ENCODE measurements around the gene SORBS1.

The SORBS1 gene

DNA sequence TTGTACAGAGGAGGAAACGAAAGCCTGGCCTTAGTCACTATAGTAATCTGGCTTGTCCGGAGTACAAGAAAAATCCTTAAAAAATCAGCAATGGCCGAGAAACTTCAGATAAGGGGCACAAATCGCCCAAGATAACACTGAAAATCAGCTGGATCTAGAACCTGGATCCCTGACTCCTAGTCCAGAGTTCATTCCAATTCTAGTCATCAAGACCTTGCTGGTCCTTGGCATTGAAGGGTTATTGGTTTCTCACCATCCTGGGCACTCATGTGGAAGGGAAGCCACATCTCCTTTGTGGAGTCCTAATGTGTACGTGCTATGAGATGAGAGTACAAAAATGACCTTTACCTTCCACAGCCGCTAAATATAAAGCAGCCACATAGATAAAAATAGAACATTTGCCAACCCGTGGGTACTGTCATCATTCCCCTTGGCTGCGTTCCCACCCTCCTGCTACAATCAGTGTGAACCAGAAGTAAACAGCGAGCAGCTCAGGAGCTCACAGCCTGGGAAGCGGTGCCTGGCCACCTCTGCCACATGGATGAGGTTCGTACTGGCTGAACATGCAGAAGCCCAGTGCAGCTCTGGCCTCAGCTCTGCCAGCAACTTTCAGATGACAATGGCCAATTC, 154.4 kb downstream of the SORBS1 start:
- DNase-seq, result no peak

DNA sequence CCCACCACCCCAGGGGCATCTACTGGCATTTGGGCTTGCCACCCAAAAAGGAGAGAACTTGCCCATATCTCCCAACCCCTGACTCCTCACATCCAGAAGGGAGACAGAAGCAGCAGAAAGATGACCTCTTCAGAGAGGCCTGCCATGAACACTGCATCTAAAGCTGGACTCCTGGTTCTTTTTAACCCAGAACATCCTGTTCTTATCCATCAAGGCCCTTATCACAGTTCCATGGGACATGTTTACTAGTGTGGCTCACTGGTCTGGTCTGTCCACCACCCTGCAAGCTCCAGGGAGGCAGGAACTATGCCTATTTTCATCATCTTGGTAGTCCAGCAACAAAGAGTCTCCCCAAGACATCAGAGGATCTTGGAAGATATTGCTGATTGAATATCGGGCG, 155.5 kb downstream of the SORBS1 start:
- no peak for DNase-seq

DNA sequence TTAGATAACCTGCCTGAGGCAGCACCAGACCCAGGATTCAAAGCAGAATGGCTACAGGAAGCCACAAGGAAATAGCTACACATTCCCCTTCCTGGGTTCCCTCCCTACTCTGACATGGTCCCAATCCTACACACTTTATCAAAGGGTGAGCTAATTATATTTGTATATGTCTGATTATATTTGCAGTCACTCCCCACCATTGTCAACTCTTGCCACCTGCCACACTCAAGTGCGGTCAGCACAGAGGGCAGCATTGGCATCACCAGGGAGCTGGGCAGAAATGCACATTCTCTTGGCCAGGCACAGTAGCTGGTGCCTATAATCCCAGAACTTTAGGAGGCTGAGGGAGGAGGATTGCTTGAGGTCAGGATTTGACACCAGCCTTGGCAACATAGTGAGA, 156.3 kb downstream of the SORBS1 start:
- DNase-seq, result no peak

DNA sequence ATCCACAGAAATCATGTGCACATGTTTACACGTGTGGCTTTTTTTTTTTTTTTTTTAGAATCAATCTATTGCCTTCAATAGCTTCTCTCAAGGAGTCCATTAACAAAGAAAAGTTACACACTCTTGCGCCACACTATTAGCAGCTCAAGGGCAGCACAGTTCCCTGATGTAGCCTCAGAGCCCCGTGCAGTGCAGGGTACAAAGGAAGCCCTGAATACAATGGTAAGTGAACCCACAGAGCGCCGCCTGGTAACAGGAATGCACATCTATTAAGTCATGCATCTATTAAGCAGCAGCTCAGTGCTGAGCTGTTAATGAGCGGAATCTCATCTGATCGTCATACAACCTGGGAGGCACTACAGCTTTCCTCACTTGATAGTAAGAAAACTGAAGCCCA, 156.7 kb downstream of the SORBS1 start:
- DNase-seq, result no peak

DNA sequence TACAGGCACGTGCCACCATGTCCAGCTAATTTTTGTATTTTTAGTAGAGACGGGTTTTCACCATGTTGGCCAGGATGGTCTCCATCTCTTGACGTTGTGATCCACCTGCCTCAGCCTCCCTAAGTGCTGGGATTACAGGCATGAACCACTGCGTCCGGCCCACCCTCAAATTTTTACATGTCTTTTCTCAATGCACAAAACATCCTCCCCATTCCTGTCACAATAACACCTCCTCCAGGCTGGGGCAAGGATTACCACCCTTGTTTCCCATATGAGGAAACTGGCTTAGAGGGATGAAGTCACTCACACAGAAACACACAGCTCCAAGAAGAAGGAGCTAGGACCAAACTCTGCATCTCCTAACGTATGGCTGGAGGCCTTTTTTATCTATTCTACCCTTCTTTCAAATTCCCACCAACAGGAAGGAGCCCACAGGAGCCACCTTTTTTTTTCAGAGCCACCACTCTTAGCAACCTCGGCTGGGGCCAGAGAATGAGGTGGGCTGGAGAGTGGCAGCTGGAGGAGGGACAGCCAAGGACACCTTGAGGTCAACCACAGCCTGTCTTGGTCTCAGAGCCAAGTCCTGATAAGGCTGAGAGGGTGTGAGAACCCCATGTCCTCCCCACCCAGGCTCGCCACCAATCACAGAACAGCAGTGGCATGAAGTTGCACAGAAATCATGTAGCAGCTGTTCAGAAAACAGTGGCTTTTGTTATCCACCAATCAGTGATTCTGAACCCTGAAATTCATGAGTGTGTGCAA, 157.3 kb downstream of the SORBS1 start:
- DNase-seq, result no peak

DNA sequence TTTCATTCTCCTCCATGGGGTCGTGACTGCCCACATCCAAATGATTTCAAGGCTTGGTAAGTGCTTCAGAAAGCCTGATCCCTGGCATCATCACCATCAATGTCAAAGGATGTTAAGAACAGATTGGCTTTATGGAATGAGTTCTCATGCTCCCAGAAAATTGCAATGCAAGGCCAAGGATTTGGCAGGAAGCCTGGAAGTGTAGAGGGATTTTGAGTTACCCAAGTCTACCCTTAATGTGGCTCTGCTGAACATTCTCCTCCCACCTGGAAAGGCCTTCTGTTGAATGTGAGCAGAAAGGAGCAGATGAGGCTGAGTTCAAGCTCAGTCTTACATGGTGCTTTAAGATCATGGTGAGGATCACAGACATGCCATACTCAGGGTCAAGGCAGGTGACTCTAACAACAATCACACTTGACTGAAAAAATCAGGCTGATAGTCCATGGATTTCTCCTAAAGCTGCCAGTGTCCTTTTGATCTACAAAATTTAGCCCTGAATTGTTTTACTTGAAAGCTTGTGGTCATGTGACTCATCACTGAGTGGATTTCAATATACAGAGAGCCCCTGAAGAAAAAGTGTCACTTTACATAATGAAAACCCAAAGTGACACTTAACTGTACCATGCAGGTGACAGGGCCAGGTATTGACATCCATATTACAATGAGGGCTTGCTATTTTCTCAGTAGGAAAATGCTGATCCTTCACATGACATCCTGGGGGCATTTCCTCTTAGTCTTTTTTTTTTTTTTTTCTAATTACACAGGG, 159.3 kb downstream of the SORBS1 start:
- DNase-seq, result no peak

DNA sequence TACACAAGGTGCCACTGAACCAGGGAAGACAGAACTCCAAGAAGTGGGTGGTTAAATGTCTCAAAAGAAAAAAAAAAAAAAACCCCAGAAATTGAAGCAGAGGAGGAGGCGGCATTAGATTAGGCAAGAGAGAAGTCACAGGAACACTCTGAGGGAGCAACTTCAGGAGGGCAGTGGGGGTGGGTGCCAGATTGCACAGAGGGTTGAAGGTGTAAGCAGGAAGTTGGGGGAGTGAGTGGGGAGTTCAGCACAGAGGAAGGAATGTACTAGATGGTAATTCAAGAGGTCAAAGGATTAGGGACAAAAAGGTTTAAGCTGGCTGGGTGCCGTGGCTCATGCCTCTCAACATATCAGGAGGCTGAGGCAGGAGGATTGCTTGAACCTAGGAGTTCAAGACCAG, 160.4 kb downstream of the SORBS1 start:
- DNase-seq, result no peak

DNA sequence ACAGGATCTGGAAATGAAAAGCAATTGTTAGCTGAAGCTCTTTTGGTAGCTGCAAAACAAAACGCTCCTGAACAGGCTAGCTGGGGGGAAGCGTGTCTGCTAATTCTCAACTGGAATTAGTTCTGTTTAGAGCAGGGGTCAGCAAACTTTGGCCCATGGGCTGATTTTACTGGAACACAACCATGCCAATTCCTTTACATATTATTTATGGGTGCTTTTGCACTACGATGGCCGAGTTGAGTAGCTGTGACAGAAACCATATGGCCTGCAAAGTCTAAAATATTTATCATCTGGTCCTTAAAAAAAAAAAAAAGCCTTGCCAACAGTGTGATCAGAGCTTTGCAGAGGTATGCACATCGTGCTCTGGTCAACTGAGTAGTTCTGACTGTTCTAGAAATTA, 162.0 kb downstream of the SORBS1 start:
- no peak for DNase-seq

DNA sequence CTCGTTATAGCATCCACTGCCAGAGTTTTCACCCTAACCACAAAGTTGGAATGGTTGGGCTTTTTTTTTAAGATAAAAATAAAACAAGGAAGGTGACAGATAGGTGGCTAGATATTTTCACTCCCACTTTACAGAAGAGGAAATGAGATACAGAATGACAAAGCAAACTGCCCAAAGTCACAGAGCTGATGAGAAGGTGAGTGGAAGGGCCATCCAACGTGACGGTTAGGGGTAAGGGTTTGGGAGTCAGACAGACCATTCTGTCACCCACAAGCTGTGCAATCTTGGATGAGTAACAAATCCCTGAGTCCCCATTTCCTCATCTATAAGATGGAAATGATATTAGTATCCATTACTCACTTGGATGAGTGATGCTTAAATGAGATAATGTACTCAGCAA, 163.4 kb downstream of the SORBS1 start:
- no peak for DNase-seq

DNA sequence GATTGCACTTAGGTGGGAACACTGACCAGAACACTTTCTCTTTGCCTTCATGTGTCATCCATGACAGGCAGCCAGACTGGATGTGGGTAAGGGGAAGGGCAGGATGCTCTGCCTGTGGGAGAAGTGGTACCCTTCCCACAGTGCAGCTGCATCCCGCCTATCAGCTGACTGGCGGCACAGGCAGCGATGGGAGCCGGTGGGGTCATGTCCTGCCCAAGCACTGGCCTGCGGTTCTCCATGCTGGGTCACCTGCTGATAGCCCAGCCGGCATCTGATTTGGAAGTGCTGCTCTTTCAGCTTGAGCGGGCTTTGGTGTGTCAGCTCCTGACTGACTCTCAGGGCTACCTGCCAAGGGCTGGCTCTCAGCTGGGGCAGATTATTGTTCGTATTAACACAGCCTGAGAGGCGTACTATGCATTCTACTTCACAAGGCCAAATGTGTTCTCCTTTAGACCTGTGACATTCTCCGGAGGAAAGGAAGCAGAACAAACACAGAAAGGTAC, 165.2 kb downstream of the SORBS1 start:
- DNase-seq, result no peak

DNA sequence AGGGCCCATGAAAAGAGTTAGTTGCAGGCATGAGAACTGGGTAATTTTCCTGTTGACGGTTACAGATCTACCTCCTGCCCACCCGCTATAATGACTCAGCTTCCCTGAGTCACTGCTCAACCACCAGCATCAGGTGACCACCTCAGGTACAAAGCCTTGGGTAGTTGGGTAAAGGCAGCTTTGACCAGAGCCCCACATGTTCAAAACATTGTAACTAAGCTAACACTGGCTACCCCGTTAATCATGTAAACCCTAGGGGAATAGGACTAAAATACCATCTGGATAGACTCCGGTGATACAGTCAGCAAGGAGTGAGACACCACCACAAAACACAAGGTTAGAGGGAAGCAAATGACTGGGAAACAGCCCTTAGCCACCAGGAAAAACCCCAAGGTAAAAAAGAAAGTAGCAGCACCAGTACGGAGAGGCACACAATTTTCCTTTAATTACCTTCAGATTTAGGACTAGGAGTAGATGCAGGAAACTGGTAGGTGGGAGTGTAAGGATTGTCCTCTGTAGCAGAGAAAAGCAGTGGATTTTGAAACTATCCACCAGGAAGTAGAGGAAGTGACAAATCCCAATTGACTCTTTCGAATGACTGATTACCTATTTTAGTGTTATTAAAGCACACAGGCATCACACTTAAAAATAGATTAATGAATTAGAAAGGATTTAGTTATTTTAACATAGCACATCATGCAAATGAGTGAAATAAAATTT, 166.8 kb downstream of the SORBS1 start:
- no peak for DNase-seq

DNA sequence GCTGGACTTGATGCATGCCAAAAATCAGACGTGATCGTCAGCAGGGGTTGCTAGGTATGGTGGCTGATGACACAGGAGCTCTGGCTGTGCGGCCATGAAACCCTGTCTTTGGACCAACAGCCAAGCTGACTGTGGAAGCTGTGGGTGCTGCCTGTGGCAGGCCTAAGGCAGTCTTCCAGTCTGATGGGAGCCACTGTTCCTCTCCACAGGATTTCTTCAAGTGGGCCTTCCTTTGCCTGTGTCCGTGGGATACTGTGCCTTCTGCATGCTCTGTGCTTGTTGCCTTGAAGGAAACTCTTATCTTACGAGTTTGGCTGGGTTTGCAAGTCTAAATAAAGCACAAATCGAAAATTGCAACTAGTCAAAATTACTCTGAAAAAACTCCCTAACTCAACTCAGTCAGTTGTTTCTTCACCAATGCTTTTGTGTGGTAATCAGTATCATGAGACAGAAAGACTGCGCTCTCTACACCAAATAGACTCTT, 168.4 kb downstream of the SORBS1 start:
- DNase-seq, result no peak

DNA sequence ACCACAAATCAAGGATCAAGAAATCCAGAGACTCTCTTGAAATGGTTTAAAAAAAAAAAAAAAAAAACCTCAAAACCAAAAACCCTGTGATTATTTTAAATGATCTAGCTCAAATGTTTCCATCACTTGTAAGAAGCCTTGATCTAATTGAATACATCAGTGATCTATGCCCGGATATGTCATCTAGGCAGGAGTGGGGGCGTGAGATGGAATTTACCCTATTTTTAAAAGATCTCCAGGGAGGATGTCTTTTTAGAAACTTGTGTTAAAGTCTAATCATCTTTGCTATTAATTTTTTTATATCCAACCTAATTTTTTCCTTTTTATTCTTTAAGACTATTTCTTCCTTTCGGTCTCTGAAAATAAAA, 169.0 kb downstream of the SORBS1 start:
- no peak for DNase-seq

DNA sequence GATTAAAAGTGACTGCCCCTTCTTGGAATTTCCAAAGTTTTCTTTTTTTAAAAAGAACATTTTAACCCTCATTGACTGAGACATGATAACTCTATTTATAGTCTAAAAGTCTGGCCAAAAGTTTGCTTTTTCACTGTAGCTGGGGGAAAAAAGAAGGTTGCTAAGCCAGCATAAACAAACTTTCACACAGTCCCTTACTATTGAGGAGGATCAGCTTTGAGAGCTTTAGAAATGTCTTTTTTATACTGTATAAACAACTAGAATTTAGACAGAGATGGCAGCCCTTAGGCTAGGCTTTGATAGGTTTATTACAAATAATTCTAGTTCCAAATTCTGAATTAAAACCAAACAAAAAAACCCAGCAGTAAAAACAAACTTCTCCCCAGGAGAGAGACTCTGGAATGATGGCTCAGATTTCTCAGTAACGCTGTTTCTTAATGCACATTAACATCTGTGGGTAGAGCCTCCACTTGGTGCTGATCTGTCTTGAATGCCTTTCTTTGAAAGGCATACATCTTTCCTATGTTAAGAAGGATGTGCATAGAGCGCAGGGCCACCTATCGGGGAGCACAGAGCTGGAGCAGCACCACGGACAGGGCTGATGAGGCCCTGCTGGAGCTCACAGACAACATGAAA, 169.5 kb downstream of the SORBS1 start:
- no peak for DNase-seq

DNA sequence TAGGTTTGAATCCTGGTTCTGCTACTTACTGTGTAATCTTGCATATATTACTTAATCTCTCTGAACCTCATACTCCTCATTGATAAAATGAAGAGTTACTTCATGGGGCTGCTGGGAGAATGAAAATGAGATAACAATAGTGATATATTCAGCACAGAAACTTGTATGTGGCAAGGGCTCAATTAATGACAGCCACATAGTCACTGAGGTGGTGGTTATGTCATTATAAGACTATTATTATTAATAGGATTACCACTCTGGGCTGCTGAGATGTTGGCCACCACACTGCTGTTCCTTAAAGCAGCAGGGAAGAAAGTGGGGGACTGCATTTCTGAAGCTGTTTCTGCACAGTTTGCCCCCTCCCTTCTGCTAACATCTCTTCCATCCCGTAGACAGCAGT, 170.0 kb downstream of the SORBS1 start:
- no peak for DNase-seq

DNA sequence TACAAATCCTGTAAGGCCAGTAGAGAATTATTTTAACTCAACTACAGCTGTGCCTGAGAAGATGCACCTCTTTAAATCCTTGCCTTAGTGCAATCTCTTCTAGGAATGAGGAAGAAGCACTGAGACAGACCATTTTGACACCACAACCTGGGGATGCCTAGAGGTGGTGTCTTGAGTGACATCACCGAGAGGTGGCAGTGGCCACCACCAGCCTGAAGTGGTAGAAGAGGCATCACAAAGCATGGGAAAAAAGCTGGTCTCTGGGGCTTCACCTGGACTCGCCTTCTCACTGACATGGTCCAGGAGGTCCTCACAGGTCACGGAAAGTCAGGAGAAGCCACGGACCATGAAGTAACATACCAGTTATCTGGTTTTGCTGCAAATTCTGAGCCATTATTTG, 171.2 kb downstream of the SORBS1 start:
- no peak for DNase-seq

DNA sequence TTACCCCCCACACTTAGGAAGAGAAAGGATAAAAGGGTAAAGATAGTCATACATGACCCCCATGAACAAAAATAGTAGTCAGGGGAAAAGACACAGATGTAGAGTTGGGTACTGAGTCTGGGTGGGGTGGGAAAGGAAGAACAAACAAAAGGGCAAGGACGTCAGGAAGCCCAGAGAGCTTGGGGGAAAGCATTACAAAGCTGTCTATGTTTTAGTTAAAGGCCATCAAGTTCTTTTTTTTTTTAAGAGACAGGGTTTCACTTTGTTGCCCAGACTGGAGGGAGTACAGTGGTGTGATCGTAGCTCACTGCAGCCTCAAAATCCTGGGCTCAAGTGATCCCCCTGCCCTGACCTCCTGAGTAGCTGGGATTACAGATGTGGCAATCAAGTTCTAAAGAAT, 172.0 kb downstream of the SORBS1 start:
- no peak for DNase-seq

DNA sequence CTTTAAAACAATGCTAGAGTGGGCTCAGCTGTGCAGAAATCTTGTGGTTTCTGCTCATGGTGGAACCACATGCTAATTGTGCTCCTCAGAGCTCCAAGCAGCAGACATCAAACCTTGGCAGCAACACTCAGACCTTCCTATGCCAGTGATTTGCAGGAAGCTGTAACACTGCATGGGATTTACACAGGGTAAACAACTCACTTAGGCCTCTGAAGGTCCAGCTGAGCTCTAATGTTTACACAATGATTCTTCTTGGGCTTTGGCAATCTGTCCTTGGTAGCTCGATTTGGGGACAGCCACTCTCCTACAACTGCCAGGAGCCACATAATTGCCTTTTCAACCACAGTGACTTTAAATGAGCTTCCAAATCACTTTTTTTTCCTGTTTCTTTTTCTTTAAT, 172.6 kb downstream of the SORBS1 start:
- DNase-seq, result no peak

DNA sequence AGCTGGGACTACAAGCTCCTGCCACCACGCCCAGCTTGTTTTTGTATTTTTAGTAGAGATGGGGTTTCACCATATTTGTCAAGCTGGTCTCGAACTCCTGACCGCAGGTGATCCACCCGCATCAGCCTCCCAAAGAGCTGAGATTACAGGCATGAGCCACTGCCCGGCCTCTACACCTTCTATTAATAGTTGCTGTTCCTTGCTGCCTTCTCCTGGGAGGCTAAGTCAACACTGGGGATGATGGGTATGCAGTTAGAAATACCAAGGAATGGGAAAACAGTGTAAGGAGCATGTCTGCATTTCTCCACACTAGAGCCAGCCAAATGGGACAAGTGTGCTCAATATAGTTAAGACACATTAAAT, 173.1 kb downstream of the SORBS1 start:
- no peak for DNase-seq

DNA sequence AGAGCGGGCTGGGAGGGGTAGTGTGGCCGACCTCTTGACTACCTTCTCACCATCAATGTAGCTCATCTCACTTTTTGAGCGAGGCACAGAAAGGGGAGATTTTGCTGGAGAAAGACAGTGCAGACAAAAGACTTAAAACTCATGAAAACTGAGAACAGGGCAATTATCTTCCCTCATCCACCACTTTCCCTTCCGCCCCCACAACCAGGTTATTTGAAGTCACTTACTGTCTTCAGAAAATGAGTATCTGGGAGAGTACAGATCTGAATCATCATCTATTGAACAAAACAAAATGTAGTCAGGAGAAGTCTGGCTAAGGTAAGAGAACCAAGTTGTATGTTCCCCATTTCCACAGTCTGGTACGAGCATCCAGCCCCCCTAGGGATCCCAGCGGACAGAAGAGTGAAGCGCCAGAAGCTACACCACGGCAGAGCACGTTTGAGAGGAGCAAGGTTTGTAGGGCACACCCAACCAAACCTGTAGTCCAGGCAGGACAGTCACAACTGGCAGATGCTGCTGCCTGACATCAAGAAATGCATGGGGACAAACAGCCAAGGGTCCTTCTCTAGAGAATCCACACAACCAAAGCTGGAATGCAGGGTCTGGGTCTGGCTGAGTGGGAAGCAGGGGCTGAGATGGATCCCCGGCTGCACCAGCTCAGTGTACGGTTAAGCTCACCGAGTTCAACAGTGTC, 177.0 kb downstream of the SORBS1 start:
- DNase-seq, result no peak

DNA sequence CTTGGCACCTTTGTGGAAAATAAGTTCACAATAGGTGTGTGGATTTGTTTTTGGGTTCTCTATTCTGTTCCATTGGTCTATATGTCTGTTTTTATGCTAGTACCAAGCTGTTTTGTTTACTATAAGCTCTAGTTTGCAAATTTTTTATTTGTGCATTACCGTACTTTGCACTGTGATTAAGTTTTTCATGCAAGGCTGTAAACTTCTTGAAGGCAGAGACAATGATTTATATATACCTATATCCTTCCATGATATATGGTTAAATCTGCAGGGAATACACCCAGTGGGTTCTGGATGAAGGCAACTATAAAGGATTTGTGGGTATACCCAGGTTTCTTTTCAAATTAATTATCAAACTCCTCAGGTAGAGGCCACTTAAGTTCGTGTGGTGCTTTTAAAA, 178.6 kb downstream of the SORBS1 start:
- DNase-seq, result no peak

DNA sequence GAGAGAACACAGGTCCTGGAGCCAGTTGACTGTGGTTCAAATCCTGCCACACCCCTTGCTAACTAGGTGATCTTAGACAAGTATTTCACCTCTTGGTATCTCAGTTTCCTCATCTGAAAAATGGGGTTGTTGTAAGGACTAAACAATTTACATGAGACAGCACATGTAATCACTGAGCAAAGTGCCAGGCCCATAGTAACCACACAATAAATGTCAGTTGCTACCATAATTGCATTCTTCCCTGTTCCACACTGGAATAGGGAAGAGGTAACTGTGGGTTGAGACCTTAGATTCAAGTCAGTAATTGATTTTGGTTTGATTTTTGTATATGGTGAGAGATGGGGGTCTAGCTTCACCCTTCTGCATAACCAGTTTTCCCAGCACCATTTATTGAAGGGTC, 179.0 kb downstream of the SORBS1 start:
- DNase-seq, result no peak

All from right forelimb (tissue), 1 donor.